Breast epithelium (tissue), 3 donors: ENCODE measurements around the gene EXOSC6.

Experiments used
- POLR2A ChIP-seq: fragments of 450-650 bp; IDR thresholded peaks from one replicate; pipeline ENCODE4 v1.6.1; 2016; ENCODE audit warnings: antibody characterized with exemption, mild to moderate bottlenecking, moderate library complexity
- TF ChIP-seq, protein P1 (sequence below), 3 donors: fragments of 450-650 bp; IDR thresholded peaks; one replicate each; pipeline ENCODE4 v1.5.1; 2016 to 2017; ENCODE audit warnings: antibody characterized with exemption in 3 of 3, mild to moderate bottlenecking in 3 of 3, moderate library complexity in 3 of 3

GRCh38 chr16:70295634-70296033 lies 43.9 kb upstream of the EXOSC6 start:
- TF ChIP-seq, protein P1, sequence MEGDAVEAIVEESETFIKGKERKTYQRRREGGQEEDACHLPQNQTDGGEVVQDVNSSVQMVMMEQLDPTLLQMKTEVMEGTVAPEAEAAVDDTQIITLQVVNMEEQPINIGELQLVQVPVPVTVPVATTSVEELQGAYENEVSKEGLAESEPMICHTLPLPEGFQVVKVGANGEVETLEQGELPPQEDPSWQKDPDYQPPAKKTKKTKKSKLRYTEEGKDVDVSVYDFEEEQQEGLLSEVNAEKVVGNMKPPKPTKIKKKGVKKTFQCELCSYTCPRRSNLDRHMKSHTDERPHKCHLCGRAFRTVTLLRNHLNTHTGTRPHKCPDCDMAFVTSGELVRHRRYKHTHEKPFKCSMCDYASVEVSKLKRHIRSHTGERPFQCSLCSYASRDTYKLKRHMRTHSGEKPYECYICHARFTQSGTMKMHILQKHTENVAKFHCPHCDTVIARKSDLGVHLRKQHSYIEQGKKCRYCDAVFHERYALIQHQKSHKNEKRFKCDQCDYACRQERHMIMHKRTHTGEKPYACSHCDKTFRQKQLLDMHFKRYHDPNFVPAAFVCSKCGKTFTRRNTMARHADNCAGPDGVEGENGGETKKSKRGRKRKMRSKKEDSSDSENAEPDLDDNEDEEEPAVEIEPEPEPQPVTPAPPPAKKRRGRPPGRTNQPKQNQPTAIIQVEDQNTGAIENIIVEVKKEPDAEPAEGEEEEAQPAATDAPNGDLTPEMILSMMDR (IDR thresholded peaks at IDR 0.05) = no peak
- no peak for TF ChIP-seq POLR2A
